Peyer's patch (tissue), 4 donors: ENCODE data around the gene MAP2K7. TPM values are rescaled to one million over a fixed set of nuclear protein-coding genes. Genes with fewer than 3 reads are reported as not detected.

Source experiments
- DNase-seq, 3 donors: peaks; one replicate each; pipeline ENCODE4 v3.0.0-alpha.2; 2017 to 2019
- H3K27ac ChIP-seq, 4 donors: fragments of 200-600 bp; sonication (generic); one replicate each; pipeline ENCODE4 v1.5.1; 2016 to 2019
- H3K27me3 ChIP-seq, 2 donors: fragments of 200-600 bp; sonication (generic); one replicate each; pipeline ENCODE4 v1.5.1; 2019
- H3K36me3 ChIP-seq, 3 donors: fragments of 200-600 bp; sonication (generic); one replicate each; pipeline ENCODE4 v1.5.1; 2016 to 2019
- H3K4me1 ChIP-seq, 4 donors: fragments of 200-600 bp; sonication (generic); one replicate each; pipeline ENCODE4 v1.5.1; 2016 to 2019
- H3K4me3 ChIP-seq, 4 donors: fragments of 200-600 bp; sonication (generic); 1 replicate in 3 of 4; 2 replicates in 1 of 4; pipeline ENCODE4 v1.5.1; 2016 to 2019; ENCODE audit warnings: mild to moderate bottlenecking in 1 of 4
- H3K9me3 ChIP-seq, 4 donors: fragments of 200-600 bp; sonication (generic); one replicate each; pipeline ENCODE4 v1.5.1; 2016 to 2019; ENCODE audit warnings: mild to moderate bottlenecking in 1 of 4
- CTCF ChIP-seq, 6 experiments: fragments of 450-650 bp in 4 of 6; fragments of 200-600 bp in 2 of 6; sonication (generic) in 1 of 6; IDR thresholded peaks; one replicate each; pipeline ENCODE4 v1.5.1; 2017 to 2019; ENCODE audit warnings: antibody characterized with exemption in 6 of 6, mild to moderate bottlenecking in 3 of 6, moderate library complexity in 1 of 6
- POLR2A ChIP-seq, 2 donors: fragments of 450-650 bp; IDR thresholded peaks; one replicate each; pipeline ENCODE4 v1.5.1; 2017; ENCODE audit warnings: antibody characterized with exemption in 2 of 2, mild to moderate bottlenecking in 2 of 2, moderate library complexity in 2 of 2
- total RNA-seq, 4 donors: library from RNA; depleted of rRNA; stranded (reverse); fragments of >200 nt; gene quantifications; one replicate each; pipeline ENCODE4 v1.1.0, GENCODE V29; 2016

The MAP2K7 gene
- total RNA-seq, 4 donors from 2014 or later = 16.6 to 39.3 (median 35.0) TPM

DNA sequence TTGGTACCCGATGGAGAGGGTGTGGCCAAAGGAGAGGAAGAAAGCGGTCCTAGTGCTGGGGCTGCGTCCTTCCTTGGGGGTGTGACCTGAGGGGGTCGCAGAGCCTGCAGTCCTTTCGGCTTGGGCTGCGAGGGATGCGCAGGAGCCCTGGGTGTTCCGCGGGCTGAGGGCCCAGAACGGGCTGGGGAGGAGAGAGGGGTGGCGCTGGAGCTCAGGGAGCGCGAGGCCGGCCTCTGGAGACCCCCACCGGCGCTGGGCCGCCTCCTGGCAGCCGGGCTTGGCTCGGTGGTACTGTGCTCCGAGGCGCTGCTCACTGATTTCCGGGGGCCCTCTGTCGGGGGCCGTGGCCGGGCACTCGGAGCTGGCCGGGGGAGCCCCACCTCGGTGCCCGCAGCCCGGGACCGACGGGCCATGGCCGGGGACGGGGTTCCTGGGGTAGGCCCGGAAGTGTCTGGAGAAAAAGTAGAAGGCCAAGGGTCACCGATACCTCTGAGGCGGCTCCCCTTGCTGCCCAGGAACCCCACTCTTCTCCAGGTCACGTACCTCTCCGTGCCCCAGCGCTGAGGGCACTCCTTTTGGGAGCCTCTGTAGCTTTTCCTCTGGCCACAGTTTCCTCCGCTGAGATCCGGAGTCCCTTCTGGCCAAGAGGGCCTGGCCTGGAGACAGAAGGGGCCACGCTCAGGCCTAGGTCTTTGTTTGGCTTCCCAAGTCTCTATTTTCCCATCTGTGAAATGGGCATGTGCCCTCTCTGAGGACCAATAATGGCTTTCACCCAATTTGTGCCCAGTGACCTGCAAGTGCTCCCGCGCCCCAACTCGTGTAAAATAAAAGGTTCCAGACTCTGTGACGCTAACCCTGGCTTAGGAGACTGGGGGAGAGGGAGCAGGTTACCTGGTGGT lies 31.1 kb upstream of the MAP2K7 start:
- Histone ChIP-seq H3K36me3 (no peaks in the 10 kb centered on the region), H3K9me3 (no peaks in the 10 kb centered on the region), H3K4me3 (no peak overlapping the region), H3K27me3 (peaks cover 0 to 27% of the 10 kb centered on the region in 2 donors), H3K4me1 (peaks cover 5 to 50% (median 18%) of the 10 kb centered on the region in 4 donors), H3K27ac (no peak overlapping the region)
- DNase-seq = peak in 1 of 3 donors; percentile 40
- TF ChIP-seq CTCF (IDR thresholded peaks at IDR 0.05) = no peak
- no peak for TF ChIP-seq POLR2A (IDR thresholded peaks at IDR 0.05)

- H3K36me3 ChIP-seq = no peaks in the 10 kb centered on the region
- no peak overlapping the region for H3K27ac ChIP-seq
- no peak for TF ChIP-seq POLR2A (IDR thresholded peaks at IDR 0.05)
- TF ChIP-seq CTCF (IDR thresholded peaks at IDR 0.05) = no peak
- DNase-seq = no peak
- no peaks in the 10 kb centered on the region for H3K9me3 ChIP-seq
- H3K27me3 ChIP-seq = peaks cover 0 to 27% of the 10 kb centered on the region in 2 donors
- H3K4me1 ChIP-seq = peaks cover 2 to 48% (median 15%) of the 10 kb centered on the region in 4 donors
- peak overlapping the region in 3 of 4 donors; percentile 19 to 43 (median 31) for H3K4me3 ChIP-seq
Measured at GRCh38 chr19:7873304-7874075, 30.2 kb upstream of the MAP2K7 start.

DNA sequence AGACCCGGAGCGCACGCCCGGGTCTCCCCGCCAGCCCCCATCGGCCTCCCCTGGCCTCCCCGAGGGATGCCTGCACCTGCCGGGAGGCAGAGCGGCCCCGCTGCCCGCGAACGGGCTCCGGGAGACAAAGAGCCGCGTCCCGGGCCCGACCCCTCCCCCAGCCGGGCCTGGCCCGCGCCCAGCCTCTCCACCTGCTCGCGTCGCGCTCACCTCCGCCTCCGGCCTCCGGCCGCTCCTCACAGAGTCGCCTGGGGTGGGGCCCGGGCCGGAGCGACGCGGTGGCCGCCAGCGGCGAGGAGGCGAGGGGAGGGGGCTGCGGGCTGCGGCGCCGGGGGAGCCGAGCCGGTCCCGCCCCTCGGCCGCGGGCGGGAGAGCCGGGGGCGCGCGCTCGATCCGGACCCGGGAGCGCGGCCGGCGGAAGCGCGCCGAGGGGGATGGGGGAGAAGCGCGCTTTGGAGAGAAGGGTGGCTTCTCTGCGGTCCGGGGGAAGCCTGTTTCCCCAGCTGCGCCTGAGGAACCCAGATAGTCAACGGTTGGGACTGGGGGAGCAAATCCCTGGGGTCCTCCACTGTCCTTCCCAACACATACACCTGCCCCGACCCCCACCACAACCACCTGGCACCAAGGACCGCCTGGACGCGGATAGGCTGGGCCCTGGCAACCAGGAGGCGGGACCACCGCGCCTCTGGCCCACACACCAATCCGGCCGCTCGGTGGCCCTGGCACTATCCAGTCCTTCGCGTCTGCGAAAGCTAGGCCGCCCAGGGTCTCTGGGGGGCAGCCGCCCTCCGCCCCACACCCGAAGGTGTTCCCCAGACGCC lies 29.4 kb upstream of the MAP2K7 start, which contains the start of gene PRR36:
Gene PRR36 (minus strand): TSS at position 315 of the 821 bp plus-strand sequence. CDS start 701 bp downstream, outside the sequence.
- TF ChIP-seq POLR2A (IDR thresholded peaks at IDR 0.05) (no peak), CTCF (IDR thresholded peaks at IDR 0.05) (no peak)
- H3K4me1 ChIP-seq = peaks cover 0 to 40% (median 9%) of the 10 kb centered on the region in 4 donors
- peaks cover 0 to 27% of the 10 kb centered on the region in 2 donors for H3K27me3 ChIP-seq
- H3K9me3 ChIP-seq = no peaks in the 10 kb centered on the region
- H3K27ac ChIP-seq = no peak within 1 kb of the TSS
- peak in 1 of 3 donors; percentile 51 for DNase-seq
- peak within 1 kb of the TSS in 3 of 4 donors; percentile 19 to 43 (median 31) for H3K4me3 ChIP-seq
- no peaks in the 10 kb centered on the region for H3K36me3 ChIP-seq

DNA sequence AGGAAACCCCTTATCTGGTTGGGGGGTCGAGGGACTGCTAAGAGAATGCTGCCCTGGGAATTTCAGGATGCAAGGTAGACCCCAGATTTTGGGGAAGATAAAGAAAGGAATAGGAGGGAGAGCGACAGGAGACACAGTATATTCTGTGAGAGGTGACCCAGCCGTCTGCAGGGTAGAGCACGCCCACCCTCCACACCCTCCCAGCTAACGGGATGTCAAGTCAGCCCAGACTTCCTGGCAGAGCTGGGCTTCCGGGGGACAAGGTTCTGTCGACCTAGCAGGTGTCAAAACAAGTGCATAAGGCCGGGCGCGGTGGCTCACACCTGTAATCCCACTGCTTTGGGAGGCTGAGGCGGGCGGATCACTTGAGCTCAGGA lies 28.8 kb upstream of the MAP2K7 start:
- Histone ChIP-seq H3K27me3 (peaks cover 0 to 27% of the 10 kb centered on the region in 2 donors), H3K9me3 (no peaks in the 10 kb centered on the region), H3K27ac (no peak overlapping the region), H3K4me3 (peak overlapping the region in 1 of 4 donors; percentile 43), H3K36me3 (no peaks in the 10 kb centered on the region), H3K4me1 (peaks cover 0 to 34% (median 6%) of the 10 kb centered on the region in 4 donors)
- no peak for DNase-seq
- TF ChIP-seq POLR2A (IDR thresholded peaks at IDR 0.05) = no peak
- no peak for TF ChIP-seq CTCF (IDR thresholded peaks at IDR 0.05)
